ENCODE measurements around the gene ANKRD28.

DNA sequence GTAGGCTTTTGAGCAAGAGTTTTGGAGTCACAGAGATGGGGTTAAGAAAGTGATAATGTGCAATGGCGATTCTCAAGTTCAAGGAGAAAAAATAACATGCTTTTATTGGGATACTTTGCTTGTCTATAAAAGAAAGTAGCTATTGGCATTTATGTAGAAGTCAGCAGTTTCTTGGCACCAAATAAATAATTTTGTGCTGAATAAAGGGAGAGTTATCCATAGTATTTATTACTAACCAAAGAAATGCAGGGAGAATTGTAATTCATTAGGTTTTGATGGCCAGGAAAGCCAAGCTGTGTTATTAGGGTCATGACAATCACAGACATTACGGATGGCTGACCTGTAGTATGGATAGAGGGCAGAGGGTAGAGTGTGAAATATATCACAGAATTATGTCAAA is 163.1 kb downstream of the ANKRD28 start:
- TF ChIP-seq CTCF (conservative IDR thresholded peaks at IDR 0.05) (no peak), ZFX (IDR thresholded peaks at IDR 0.05) (no peak)

Measured in C4-2B (cell line).